Heart right ventricle (tissue), 16 donors: ENCODE measurements around the gene PCP2. TPM values are rescaled to one million over a fixed set of nuclear protein-coding genes. Genes with fewer than 3 reads are reported as not detected.
A peak's percentile ranks its signal among the peaks of the same experiment; 100 is the strongest.

Experiments
- ATAC-seq, 8 donors: fragments of 200-7000 bp; cut with Tn5 transposase; one replicate each; pipeline ENCODE4 v1.9.1; 2020; ENCODE audit warnings: mild to moderate bottlenecking in 8 of 8, moderate library complexity in 8 of 8, moderate number of reproducible peaks in 1 of 8
- DNase-seq, 2 donors: peaks; one replicate each; pipeline ENCODE4 v3.0.0-alpha.2; 2020
- H3K27ac ChIP-seq, 10 donors: fragments of 200-600 bp; sonication (generic) in 2 of 10; one replicate each; pipeline versions ENCODE4 v1.5.0 to v1.8.0; 2020 to 2022; ENCODE audit warnings: mild to moderate bottlenecking in 3 of 10
- H3K27me3 ChIP-seq, 7 donors: fragments of 200-600 bp; one replicate each; pipeline ENCODE4 v1.8.0; 2021 to 2022; ENCODE audit warnings: mild to moderate bottlenecking in 2 of 7
- H3K36me3 ChIP-seq, 9 donors: fragments of 200-600 bp; sonication (generic) in 1 of 9; one replicate each; pipeline versions ENCODE4 v1.5.0 to v1.8.0; 2020 to 2022; ENCODE audit warnings: mild to moderate bottlenecking in 2 of 9
- H3K4me1 ChIP-seq, 9 donors: fragments of 200-600 bp; sonication (generic) in 1 of 9; one replicate each; pipeline versions ENCODE4 v1.5.0 to v1.8.0; 2020 to 2022; ENCODE audit warnings: mild to moderate bottlenecking in 4 of 9
- H3K4me3 ChIP-seq, 10 donors: fragments of 200-600 bp; sonication (generic) in 2 of 10; one replicate each; pipeline versions ENCODE4 v1.5.0 to v1.8.0; 2020 to 2022; ENCODE audit warnings: mild to moderate bottlenecking in 7 of 10, moderate library complexity in 2 of 10
- H3K9me3 ChIP-seq, 11 donors: fragments of 200-600 bp in 10 of 11; sonication (generic) in 2 of 11; one replicate each; pipeline versions ENCODE4 v1.5.0 to v1.8.0; 2013 to 2022; ENCODE audit warnings: mild to moderate bottlenecking in 2 of 11, control low read depth in 1 of 11, moderate library complexity in 1 of 11
- WGBS, 2 donors: extraction: QIAGEN DNeasy Blood & Tissue Kit; methylation state at CpG; one replicate each; pipeline ENCODE4 v1.1.7; 2013; ENCODE audit warnings: inconsistent platforms in 1 of 2; 5-methylcytosine and 5-hydroxymethylcytosine counted together
- intact Hi-C, 10 donors: fragments of 100-400 bp; cut with DNase I; formaldehyde crosslinking; loops; one replicate each; pipeline versions ENCODE4 v1.11.1 to v1.14.2; 2022
- polyA plus RNA-seq, 2 donors: library from polyadenylated mRNA; stranded (reverse); fragments of 200-250 nt; gene quantifications; one replicate each; pipeline ENCODE4 v1.2.3, GENCODE V29; 2013
- total RNA-seq, 10 donors: library from RNA; stranded (reverse); fragmentation: NEBNext Ultra II Directional in 3 of 10; extraction: Animal tissue kit (Norgen Biotek cat#: 25700) in 3 of 10; gene quantifications; one replicate each; pipeline versions ENCODE4 v1.2.1 to v1.2.4, GENCODE V29; 2021 to 2023
- TF ChIP-seq, protein P1 (sequence below), 9 donors: fragments of 200-600 bp; sonication (generic) in 2 of 9; IDR thresholded peaks; one replicate each; pipeline versions ENCODE4 v1.5.0 to v1.8.0; 2021 to 2022; ENCODE audit warnings: antibody characterized with exemption in 9 of 9, mild to moderate bottlenecking in 5 of 9, moderate library complexity in 1 of 9
- donor health status: Arrhythmogenic right ventricular cardiomyopathy.
- donor health status: ischemic (EF 13 %, LVEDD 7.1; RV severe dilation, severe dysfunction).
- donor health status: healthy with polysubstance abuse.
- donor health status: DM: no; HTN: yes; CAD: no.
- donor health status: DM: no; HTN: no; CAD: no.
- donor health status: ischemic (EF 25% LVEDD 6.9; RV normal size, moderate dysfunction).
- donor health status: ischemic (EF 25% LVEDD 5.7; RV mildly dilated, moderate dysfunction).
- donor health status: healthy.
- donor health status: DM: yes; HTN: yes; CAD: no.
- donor health status: Ischemic cardiomyopathy.
- donor health status: ischemic (EF 35%, LVEDD 5.7; RV mildly dilated, moderate dysfunction).
- donor health status: nonischemic (EF 11% LVEDD 7.7; RV severe dilation, severe dysfunction).
- donor health status: DM: yes; HTN: yes; CAD: no.
- donor health status: PGD.
- donor health status: ischemic (EF 29% LVEDD 5.4; RV normal size, mild dysfunction).
- donor health status: nonischemic (EF 23%, LVEDD 6.1; RV moderate dilation, normal function).

The PCP2 gene
- total and polyA plus RNA-seq, 12 donors = 0.35 to 3.8 (median 1.6) TPM; not detected in 2

DNA sequence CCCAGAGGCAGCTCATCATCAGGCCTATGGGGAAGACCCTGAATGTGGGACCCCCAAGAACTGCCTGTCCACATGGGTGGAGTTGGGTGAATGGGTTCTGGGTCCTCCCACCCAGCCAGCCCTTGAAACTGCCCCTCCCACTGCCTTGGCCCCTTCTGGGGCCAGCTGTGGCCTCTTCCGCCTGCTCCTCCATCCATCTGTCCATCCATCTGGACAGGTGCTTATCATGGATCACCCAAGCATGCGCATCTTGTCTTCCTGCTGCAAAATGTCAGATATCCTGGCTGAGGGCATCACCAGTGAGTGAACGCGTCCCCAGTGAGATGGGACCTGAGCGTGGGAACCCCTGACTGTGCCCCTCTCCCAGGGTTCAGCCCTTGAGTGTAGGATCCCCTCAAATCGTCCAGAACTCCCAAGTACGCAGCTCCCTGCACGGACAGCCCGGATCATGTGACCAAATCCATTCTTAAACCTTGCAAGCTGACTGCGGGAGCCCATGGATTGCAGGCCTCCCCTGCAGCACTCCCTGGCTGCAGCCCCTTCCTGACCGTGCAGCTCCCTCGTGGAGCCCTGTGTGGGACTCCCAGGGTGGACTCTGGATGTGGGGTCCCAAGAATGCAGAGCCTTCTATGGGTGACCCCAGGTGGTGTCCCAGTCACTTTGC is 5.4 kb upstream of the PCP2 start:
- Histone ChIP-seq H3K4me3 (no peak overlapping the region), H3K9me3 (no peaks in the 10 kb centered on the region), H3K27ac (no peak overlapping the region), H3K36me3 (peaks cover 0 to 15% (median 0%) of the 10 kb centered on the region in 9 donors), H3K4me1 (peaks cover 0 to 22% (median 3%) of the 10 kb centered on the region in 9 donors), H3K27me3 (peaks cover 4 to 36% (median 27%) of the 10 kb centered on the region in 7 donors)
- DNase-seq (no peak), ATAC-seq (no peak)
- intact Hi-C loops = no loop called here
- WGBS, 2 donors = 58 to 61% methylated on average over 12 of the region's 12 CpGs
- TF ChIP-seq, protein P1, sequence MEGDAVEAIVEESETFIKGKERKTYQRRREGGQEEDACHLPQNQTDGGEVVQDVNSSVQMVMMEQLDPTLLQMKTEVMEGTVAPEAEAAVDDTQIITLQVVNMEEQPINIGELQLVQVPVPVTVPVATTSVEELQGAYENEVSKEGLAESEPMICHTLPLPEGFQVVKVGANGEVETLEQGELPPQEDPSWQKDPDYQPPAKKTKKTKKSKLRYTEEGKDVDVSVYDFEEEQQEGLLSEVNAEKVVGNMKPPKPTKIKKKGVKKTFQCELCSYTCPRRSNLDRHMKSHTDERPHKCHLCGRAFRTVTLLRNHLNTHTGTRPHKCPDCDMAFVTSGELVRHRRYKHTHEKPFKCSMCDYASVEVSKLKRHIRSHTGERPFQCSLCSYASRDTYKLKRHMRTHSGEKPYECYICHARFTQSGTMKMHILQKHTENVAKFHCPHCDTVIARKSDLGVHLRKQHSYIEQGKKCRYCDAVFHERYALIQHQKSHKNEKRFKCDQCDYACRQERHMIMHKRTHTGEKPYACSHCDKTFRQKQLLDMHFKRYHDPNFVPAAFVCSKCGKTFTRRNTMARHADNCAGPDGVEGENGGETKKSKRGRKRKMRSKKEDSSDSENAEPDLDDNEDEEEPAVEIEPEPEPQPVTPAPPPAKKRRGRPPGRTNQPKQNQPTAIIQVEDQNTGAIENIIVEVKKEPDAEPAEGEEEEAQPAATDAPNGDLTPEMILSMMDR (IDR thresholded peaks at IDR 0.05) = no peak

DNA sequence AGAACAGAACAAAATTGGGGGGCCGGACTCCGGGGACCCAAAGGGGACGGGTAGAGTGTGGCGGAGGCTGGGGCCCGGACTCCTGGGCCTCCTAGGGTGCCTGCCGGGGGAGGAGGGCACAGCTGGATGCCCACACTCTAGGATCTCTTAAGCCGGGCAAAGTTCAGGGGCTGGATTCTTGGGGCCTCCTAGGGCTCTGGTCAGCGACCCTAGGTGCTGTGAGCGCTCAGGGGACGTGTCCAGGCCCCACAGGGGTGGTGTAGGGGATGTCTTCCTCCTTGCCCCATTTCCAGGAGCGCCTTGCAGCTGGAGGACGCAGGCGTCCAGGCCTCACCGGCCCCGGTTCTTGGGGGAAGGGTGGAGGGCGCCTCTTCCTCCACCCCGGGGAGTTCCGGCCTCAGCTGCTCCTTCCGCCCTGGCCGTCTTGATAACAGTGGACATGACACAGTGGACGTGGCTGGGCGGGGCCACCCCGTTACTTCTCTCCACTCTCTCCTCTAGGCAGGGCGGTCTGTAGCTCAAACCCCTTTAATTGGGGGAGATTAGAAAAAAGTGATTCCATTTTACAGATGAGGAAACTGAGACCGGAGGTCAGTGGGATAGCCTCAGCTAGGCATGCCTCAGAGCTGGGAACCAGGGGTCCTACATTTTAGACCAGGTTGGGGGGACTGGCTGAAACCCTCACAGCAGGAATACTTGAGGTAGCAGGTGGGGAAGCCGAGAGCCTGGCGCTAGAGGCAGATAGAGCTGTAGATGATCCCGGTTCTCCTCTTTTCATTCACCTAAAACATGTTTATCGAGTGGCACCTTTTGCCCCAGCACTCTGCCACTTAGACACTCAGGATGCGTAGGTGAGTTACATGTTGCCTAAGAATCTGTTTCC is 4.1 kb upstream of the PCP2 start:
- intact Hi-C loops = no loop called here
- peaks cover 4 to 36% (median 27%) of the 10 kb centered on the region in 7 donors for H3K27me3 ChIP-seq
- DNase-seq (no peak), ATAC-seq (peak in 6 of 8 donors; percentile 12 to 49 (median 34))
- H3K36me3 ChIP-seq = peaks cover 0 to 15% (median 0%) of the 10 kb centered on the region in 9 donors
- peaks cover 0 to 22% (median 3%) of the 10 kb centered on the region in 9 donors for H3K4me1 ChIP-seq
- WGBS, 2 donors = 34% methylated on average over 30 of the region's 30 CpGs
- no peaks in the 10 kb centered on the region for H3K9me3 ChIP-seq
- H3K4me3 ChIP-seq = peak overlapping the region; percentile 2 to 76 (median 35)
- H3K27ac ChIP-seq = peak overlapping the region in 5 of 10 donors; percentile 22 to 95 (median 48)
- TF ChIP-seq, protein P1 (IDR thresholded peaks at IDR 0.05) = no peak

DNA sequence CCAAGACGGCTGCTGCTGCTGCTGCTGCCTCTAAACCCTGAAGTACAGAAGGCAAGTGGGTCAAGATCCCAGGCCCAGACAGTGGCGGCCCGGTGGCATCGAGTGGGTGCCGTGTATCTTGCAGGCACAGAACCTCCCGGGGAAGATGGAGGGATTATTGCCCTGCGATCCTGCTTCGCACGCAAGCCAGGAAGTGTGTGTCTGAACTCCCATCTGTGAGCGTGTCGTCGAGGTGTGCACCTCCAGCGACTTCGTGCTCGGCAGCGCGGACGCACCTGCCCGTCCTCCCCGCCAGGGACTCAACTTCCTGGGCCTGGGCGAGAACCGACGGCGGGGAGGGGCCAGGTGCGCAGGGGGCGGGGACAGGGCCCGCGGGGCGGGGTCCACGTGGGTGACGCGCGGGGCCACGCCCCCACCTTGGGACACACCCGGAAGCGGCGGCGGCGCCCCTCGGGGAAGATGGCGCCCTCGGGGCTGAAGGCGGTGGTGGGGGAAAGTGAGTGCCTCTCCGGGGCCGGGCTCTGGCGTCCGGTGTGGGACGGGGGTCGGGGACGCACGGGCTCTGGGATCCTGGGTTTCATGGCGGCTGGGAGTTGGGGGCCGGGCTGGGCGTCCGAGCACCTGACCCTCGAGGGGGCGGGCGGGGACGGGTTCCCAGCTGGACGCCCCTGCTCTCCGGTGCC is 3.3 kb upstream of the PCP2 start, which contains the start of gene STXBP2:
STXBP2 (plus strand) TSS at position 420 of the 683 bp plus-strand sequence; CDS start at position 460, 40 bp downstream.
- Histone ChIP-seq H3K4me1 (peaks cover 0 to 22% (median 4%) of the 10 kb centered on the region in 9 donors), H3K27me3 (peaks cover 4 to 36% (median 27%) of the 10 kb centered on the region in 7 donors), H3K4me3 (peak within 1 kb of the TSS; percentile 2 to 76 (median 35)), H3K27ac (peak within 1 kb of the TSS in 5 of 10 donors; percentile 22 to 95 (median 48)), H3K9me3 (no peaks in the 10 kb centered on the region), H3K36me3 (peaks cover 0 to 18% (median 0%) of the 10 kb centered on the region in 9 donors)
- TF ChIP-seq, protein P1 (IDR thresholded peaks at IDR 0.05) = no peak
- WGBS, 2 donors = 7 to 8% methylated on average over 53 to 61 of the region's 61 CpGs
- ATAC-seq (peak; percentile 36 to 71 (median 59)), DNase-seq (peak in 1 of 2 donors; percentile 66)
- intact Hi-C loops = no loop called here

DNA sequence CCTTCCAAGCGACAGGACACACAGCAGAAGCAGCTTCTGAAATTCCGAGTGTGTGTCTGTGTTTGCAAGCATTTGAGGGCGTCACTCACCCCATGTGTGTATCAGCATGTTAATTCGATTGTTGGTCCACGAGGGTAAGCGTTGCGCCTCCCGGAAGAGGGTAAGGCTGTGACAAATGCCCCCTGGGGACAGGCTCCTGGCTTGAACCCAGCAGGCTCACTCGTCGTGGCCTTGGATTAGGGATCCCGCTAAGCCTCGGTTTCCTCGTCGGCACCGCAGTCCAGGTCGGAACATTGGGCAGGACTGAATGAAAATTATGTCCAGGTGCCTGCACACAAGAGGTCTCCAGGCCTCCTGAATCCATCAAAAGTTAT is 2.8 kb upstream of the PCP2 start:
- H3K9me3 ChIP-seq = no peaks in the 10 kb centered on the region
- H3K4me1 ChIP-seq = peaks cover 0 to 22% (median 6%) of the 10 kb centered on the region in 9 donors
- ATAC-seq = no peak
- no peak for DNase-seq
- peak overlapping the region in 1 of 10 donors; percentile 95 for H3K27ac ChIP-seq
- peaks cover 4 to 36% (median 27%) of the 10 kb centered on the region in 7 donors for H3K27me3 ChIP-seq
- TF ChIP-seq, protein P1 (IDR thresholded peaks at IDR 0.05) = no peak
- intact Hi-C loops = no loop called here
- H3K36me3 ChIP-seq = peaks cover 0 to 17% (median 0%) of the 10 kb centered on the region in 9 donors
- peak overlapping the region in 4 of 10 donors; percentile 34 to 76 (median 38) for H3K4me3 ChIP-seq
- WGBS, 2 donors = 59 to 61% methylated on average over 16 of the region's 16 CpGs
